HG02885 (cell line): Measurements from ENCODE around the gene RAB3IL1.
"Not testable (repeated sequence)": the region's sequence is repeated elsewhere in the genome, so short reads cannot be mapped to it uniquely, and the experiment has no call there.

Source experiments
- ATAC-seq: cut with Tn5 transposase; IDR thresholded peaks from one replicate; pipeline ENCODE4 v1.9.1; 2021; ENCODE audit warnings: mild to moderate bottlenecking; ENCODE audit not compliant: unreplicated experiment, poor library complexity

The RAB3IL1 gene

DNA sequence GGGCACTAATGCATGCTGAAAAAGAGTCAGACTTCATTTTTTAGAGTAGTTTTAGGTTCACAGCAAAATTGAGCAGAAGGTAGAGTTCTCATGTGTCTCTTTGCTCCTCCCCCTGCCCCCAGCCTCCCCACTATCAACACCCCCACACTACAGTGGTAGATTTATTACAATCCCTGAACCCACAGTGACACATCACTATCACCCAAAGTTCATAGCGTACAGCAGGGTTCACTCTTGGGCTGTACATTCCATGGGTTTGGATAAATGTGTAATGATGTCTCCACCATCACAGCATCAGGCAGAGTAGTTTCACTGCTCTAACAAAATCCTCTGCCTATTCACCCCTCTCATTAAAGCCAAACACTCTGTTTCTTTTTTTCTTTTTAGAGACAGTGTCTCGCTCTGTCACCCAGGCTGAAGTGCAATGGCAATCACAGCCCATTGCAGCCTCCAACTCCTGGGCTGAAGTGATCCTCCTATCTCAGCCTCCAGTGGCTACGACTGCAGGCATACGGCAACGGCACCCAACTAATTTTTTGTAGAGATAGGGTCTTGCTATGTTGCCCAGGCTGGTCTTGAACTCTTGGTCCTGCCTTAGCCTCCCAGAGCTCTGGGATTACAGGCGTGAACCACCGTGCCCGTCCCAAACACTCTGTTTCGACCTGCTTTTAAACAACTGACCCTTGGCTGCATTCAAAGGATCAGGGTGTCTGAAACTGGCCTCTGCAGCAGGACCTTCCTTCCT, 36.9 kb upstream of the RAB3IL1 start:
- no peak for ATAC-seq

DNA sequence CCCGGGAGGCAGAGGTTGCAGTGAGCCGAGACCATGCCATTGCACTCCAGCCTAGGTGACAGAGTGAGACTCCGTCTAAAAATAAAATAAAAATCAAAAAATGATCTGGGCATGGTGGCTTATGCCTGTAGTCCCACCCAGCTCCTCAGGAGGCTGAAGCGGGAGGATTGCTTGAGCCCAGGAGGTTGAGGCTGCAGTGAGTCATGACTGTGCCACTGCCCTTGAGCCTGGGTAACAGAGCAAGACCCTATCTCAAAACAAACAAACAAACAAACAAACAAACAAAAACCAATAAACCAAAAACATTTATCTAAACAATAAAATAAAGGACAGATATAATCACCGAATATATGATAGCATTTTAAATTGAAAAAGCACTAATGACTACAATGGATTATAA, 36.3 kb upstream of the RAB3IL1 start:
- ATAC-seq: not testable (repeated sequence)

GRCh38 chr11:61952882-61953281, 35.5 kb upstream of the RAB3IL1 start:
- ATAC-seq: no peak

- no peak for ATAC-seq
These were observed 34.2 kb upstream of the RAB3IL1 start for GRCh38 chr11:61951484-61952135.

- ATAC-seq: no peak
These were observed 32.7 kb upstream of the RAB3IL1 start, which contains the start of gene BEST1 for GRCh38 chr11:61950035-61950547. TSS of gene BEST1 (plus strand) at chr11:61950351. CDS start at chr11:61951807, 1,456 bp downstream.

DNA sequence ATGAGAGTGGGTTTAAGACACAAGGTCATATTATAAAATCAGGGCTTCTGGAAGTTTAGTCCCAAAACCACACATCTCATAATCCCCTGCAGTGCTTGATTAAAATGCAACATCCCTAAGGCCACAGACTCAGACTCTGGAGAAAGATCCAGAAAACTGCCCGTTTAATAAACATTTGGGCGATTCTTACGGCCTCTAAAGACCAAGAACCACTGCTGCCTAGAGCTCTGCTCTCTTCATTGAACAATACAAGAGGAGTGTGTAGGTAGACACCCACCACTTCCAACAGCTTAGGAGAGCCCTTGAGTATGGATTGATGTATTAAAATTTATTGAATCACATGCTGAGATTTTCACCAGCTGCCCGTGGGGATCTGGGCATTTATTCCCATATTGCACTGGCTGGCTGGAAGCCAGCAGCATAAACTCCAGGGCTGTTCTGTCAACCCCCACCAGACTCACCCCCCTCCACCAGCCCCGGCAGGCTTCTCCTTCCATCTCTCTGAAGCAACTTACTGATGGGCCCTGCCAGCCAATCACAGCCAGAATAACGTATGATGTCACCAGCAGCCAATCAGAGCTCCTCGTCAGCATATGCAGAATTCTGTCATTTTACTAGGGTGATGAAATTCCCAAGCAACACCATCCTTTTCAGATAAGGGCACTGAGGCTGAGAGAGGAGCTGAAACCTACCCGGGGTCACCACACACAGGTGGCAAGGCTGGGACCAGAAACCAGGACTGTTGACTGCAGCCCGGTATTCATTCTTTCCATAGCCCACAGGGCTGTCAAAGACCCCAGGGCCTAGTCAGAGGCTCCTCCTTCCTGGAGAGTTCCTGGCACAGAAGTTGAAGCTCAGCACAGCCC, 32.0 kb upstream of the RAB3IL1 start:
- no peak for ATAC-seq

GRCh38 chr11:61948505-61948904, 31.1 kb upstream of the RAB3IL1 start:
- ATAC-seq: no peak

GRCh38 chr11:61947486-61948210, 30.3 kb upstream of the RAB3IL1 start:
- no peak for ATAC-seq

DNA sequence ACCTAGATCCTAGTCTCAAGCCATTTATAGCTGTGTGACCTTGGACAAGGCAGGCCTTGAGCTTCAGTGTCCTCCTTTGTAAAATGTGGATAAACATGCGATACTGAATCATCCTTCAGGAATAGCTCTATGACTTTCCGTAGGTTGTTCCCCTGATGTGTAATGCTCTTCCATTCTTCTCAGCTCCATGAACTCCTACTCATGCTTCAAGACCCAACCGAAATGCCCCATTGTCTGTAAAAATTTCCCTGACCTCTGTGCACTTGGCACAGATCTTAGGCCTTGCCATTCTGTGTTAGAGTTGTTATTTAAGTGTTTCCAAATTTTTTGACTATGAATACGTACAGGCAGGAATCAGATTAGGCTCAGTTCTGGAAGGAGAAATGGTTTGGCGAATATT, 29.5 kb upstream of the RAB3IL1 start:
- no peak for ATAC-seq

GRCh38 chr11:61945191-61945590, 27.8 kb upstream of the RAB3IL1 start:
- ATAC-seq: no peak

DNA sequence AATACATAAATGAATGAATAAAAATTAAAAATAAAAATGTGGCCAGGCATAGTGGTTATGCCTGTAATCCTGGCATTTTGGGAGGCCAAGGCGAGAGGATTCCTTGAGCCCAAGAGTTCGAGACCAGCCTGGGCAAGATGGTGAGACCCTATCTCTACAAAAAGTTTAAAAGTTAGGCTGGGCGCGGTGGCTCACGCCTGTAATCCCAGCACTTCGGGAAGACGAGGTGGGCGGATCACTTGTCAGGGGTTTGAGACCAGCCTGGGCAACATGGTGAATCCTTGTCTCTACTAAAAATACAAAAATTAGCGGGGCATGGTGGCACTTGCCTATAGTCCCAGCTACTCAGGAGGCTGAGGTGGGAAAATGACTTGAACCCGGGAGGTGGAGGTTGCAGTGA, 23.1 kb upstream of the RAB3IL1 start:
- ATAC-seq: no peak

GRCh38 chr11:61935861-61936260, 18.5 kb upstream of the RAB3IL1 start:
- ATAC-seq: no peak

GRCh38 chr11:61930933-61931332, 13.6 kb upstream of the RAB3IL1 start:
- ATAC-seq: no peak

GRCh38 chr11:61928606-61929005, 11.2 kb upstream of the RAB3IL1 start:
- ATAC-seq: no peak

DNA sequence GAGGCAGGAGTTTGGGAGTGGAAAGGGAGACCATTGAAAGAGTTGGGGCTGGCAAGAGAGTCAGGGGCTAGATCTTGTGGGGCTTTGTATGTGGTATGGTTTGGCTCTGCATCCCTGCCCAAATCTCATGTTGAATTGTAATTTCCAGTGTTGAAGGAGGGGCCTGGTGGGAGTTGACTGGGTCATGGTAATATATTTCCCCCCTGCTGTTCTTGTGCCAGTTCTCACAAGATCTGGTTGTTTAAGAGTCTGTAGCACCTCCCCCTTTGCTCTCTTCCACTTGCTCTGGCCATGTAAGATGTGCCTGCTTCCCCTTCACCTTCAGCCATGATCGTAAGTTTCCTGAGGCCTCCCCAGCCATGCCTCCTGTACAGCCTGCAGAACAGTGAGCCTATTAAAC, 10.1 kb upstream of the RAB3IL1 start:
- no peak for ATAC-seq

DNA sequence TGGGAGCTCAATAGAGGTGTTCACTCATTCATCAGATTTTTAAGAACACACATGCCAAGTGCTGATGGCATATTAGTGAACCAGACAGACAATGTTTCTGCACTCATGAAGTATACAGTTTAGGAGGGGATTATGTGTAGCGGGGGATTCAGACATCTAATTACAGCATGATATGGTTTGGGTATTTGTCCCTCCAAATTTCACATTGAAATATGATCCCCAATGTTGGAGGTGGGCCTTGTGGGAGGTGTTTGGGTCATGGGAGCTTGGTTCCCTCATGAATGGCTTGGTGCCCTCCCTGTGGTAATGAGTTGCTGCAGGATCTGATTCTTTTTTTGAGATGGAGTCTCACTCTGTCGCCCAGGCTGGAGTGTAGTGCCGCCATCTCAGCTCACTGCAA, 8.9 kb upstream of the RAB3IL1 start:
- ATAC-seq: no peak

DNA sequence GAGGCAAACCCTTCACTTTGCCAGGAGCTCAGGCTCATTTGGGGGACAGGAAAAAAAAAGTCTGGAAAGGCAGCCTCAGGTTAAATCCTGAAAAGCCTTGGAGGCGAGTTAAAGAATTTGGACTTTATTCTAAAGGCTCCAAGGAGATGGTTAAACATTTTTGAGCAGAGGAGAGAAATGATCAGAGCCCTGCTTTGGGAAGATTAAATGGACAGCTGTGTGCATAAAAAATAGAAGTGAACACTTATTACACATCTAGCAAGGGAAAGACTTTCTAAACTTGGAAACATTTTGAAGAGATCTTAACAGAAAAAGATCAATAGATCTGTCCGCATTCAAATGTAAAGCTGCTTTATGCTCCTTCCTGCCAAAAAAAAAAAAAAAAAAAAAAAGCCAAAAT, 8.4 kb upstream of the RAB3IL1 start:
- ATAC-seq: no peak

DNA sequence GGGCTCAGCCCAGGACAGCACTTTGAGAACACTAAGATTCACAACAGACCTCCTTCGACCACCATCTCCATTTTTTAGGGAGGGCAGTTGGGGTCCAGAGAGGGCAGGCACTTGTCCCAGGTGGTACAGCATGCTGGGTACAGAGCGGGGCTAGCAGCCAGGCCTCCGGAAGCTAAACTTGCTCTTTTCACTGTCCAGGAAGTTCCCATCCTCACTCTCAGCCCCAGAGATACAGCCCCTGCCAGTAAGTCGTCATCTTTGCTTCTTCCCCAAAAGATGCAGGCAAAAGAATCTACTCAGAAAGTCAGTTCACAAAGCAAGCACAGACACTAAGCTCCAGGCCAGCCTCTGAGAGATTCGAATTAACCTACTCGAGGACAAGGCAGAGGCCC, 6.7 kb upstream of the RAB3IL1 start:
- ATAC-seq: no peak

GRCh38 chr11:61923166-61924063, 6.0 kb upstream of the RAB3IL1 start:
- no peak for ATAC-seq
